Pancreas (tissue), 10 donors: Measurements from ENCODE around the gene MYO1E. TPM values are rescaled to one million over a fixed set of nuclear protein-coding genes. Genes with fewer than 3 reads are reported as not detected.

ENCODE experiments used
- ATAC-seq, 4 donors: fragments of 200-7000 bp; cut with Tn5 transposase; one replicate each; pipeline versions ENCODE4 v1.8.0 to v1.9.1; 2020; ENCODE audit warnings: mild to moderate bottlenecking in 4 of 4, moderate library complexity in 4 of 4
- DNase-seq, 6 donors: peaks; one replicate each; pipeline ENCODE4 v3.0.0-alpha.2; 2020
- FAIRE-seq: peaks from 2 replicates; lab custom pipeline; 2012; peaks lifted over from hg19 to GRCh38; lab: Jason Lieb, UNC
- H3K27ac ChIP-seq, 4 donors: fragments of 200-600 bp; sonication (generic); 1 replicate in 3 of 4; 2 replicates in 1 of 4; pipeline versions ENCODE4 v1.5.0 to v1.8.0; 2020
- H3K27me3 ChIP-seq, 4 donors: fragments of 200-600 bp; one replicate each; pipeline ENCODE4 v1.8.0; 2021
- H3K36me3 ChIP-seq, 3 donors: fragments of 200-600 bp; sonication (generic) in 1 of 3; one replicate each; pipeline versions ENCODE4 v1.5.0 to v1.8.0; 2020 to 2021
- H3K4me1 ChIP-seq, 3 donors: fragments of 200-600 bp; one replicate each; pipeline ENCODE4 v1.8.0; 2021
- H3K4me3 ChIP-seq, 4 donors: fragments of 200-600 bp; sonication (generic) in 2 of 4; one replicate each; pipeline versions ENCODE4 v1.5.0 to v1.8.0; 2020 to 2021
- H3K9me3 ChIP-seq, 4 donors: fragments of 200-600 bp; one replicate each; pipeline ENCODE4 v1.8.0; 2021
- WGBS, 2 donors: extraction: QIAGEN DNeasy Blood & Tissue Kit; methylation state at CpG; one replicate each; pipeline ENCODE4 v1.1.7; 2013; 5-methylcytosine and 5-hydroxymethylcytosine counted together
- intact Hi-C, 3 donors: fragments of 100-400 bp; cut with DNase I; formaldehyde crosslinking; loops; one replicate each; pipeline versions ENCODE4 v1.11.1 to v1.14.2; 2022
- polyA plus RNA-seq, 2 donors: library from polyadenylated mRNA; stranded (reverse); fragments of 200-250 nt; gene quantifications; one replicate each; pipeline ENCODE4 v1.2.3, GENCODE V29; 2013
- total RNA-seq, 6 donors: library from RNA; stranded (reverse); fragmentation: NEBNext Ultra II Directional in 4 of 6; extraction: Animal tissue kit (Norgen Biotek cat#: 25700) in 4 of 6; gene quantifications; one replicate each; pipeline versions ENCODE4 v1.2.1 to v1.2.4, GENCODE V29; 2021 to 2023
- TF ChIP-seq, protein P1 (sequence below), 4 donors: fragments of 200-600 bp; sonication (generic) in 3 of 4; IDR thresholded peaks; one replicate each; pipeline versions ENCODE4 v1.5.0 to v1.8.0; 2021; ENCODE audit warnings: antibody characterized with exemption in 4 of 4
- donor health status: healthy with polysubstance abuse.
- donor health status: DM: no; HTN: no; CAD: no; lungs with moderate emphysema.
- donor health status: DM: no; HTN: no; CAD: no.
- donor health status: control.
- donor health status: control.
- donor health status: Bipolar disorder and iron deficiency.
- donor health status: DM: yes; HTN: yes; CAD: no.
- donor health status: DM: no; HTN: no; CAD: no.
- donor health status: DM: no; HTN: no; CAD: no.
- donor health status: DM: yes; HTN: yes; CAD: no.

MYO1E gene
- total and polyA plus RNA-seq, 8 donors = 7.8 to 81.1 (median 25.6) TPM

DNA sequence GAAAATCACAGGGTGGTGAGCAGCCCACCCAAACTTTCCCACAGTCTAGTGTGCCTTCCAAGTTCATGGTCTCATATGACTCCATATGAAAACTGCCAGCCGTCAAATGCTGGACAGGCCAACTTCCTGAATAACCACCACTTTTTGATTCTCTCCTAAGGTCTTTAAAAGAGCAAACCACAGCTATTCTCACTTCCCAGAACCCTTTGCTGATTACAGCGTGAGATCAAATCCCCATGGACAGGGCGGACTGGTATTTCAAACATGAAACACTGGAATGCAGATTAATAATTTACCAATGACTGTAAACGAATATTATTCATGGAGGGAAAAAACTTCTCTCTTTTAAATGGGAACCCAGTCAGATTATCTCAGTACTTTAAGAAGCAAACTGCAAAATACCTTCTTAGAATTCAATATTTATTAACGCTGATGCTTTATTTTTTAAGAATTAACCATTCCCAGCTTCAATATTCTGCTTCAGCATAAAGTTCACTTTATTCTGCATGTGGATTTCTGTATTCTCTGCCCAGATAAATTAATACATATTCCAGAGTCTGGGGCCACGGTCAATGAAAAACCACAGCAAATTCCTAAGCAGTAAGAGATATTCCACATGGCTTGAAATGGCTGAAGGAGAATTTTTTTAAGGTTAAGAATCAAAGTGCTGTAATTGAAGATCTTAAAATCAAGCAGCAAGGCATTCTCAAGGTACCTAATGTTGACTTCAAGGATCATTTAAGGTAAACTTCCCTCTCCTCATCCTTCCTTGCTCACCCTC, 42.9 kb downstream of the MYO1E start:
- H3K36me3 ChIP-seq = no peaks in the 10 kb centered on the region
- DNase-seq (peak in 3 of 6 donors; percentile 43 to 61 (median 49)), FAIRE-seq (no peak), ATAC-seq (peak; percentile 83 to 94 (median 92))
- H3K4me3 ChIP-seq = no peak overlapping the region
- intact Hi-C loops = no loop called here
- H3K4me1 ChIP-seq = peaks cover 11 to 41% (median 21%) of the 10 kb centered on the region in 3 donors
- TF ChIP-seq, protein P1, sequence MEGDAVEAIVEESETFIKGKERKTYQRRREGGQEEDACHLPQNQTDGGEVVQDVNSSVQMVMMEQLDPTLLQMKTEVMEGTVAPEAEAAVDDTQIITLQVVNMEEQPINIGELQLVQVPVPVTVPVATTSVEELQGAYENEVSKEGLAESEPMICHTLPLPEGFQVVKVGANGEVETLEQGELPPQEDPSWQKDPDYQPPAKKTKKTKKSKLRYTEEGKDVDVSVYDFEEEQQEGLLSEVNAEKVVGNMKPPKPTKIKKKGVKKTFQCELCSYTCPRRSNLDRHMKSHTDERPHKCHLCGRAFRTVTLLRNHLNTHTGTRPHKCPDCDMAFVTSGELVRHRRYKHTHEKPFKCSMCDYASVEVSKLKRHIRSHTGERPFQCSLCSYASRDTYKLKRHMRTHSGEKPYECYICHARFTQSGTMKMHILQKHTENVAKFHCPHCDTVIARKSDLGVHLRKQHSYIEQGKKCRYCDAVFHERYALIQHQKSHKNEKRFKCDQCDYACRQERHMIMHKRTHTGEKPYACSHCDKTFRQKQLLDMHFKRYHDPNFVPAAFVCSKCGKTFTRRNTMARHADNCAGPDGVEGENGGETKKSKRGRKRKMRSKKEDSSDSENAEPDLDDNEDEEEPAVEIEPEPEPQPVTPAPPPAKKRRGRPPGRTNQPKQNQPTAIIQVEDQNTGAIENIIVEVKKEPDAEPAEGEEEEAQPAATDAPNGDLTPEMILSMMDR (IDR thresholded peaks at IDR 0.05) = no peak
- H3K9me3 ChIP-seq = no peaks in the 10 kb centered on the region
- H3K27me3 ChIP-seq = no peaks in the 10 kb centered on the region
- WGBS, 2 donors = 4 to 9% methylated on average over 6 of the region's 6 CpGs
- peak overlapping the region; percentile 18 to 67 (median 62) for H3K27ac ChIP-seq

DNA sequence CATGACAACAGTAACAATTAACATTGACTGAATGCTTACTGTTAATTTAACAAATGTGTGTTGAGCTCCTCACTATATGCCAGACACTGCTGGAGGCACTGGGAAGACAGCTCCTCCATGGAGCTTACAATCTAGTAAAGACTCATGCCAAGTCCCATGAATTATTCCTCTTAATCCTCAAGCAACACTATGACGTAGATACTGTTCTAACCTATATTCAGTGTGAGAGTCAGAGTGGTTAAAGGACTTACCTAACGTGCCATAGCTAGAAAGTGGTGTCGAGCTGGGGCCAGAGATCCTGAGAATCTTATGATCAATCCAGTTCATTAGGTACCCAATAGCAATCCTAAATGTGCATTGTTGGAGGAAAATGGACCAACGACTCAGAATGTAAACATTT, 43.6 kb downstream of the MYO1E start:
- no peaks in the 10 kb centered on the region for H3K9me3 ChIP-seq
- peak overlapping the region; percentile 18 to 67 (median 62) for H3K27ac ChIP-seq
- DNase-seq = no peak
- WGBS, 2 donors = 77 to 81% methylated on average over 4 of the region's 4 CpGs
- H3K4me3 ChIP-seq = no peak overlapping the region
- H3K36me3 ChIP-seq = no peaks in the 10 kb centered on the region
- ATAC-seq = no peak
- H3K4me1 ChIP-seq = peaks cover 11 to 41% (median 21%) of the 10 kb centered on the region in 3 donors
- TF ChIP-seq, protein P1 (IDR thresholded peaks at IDR 0.05) = no peak
- intact Hi-C loops = no loop called here
- no peak for FAIRE-seq
- no peaks in the 10 kb centered on the region for H3K27me3 ChIP-seq

DNA sequence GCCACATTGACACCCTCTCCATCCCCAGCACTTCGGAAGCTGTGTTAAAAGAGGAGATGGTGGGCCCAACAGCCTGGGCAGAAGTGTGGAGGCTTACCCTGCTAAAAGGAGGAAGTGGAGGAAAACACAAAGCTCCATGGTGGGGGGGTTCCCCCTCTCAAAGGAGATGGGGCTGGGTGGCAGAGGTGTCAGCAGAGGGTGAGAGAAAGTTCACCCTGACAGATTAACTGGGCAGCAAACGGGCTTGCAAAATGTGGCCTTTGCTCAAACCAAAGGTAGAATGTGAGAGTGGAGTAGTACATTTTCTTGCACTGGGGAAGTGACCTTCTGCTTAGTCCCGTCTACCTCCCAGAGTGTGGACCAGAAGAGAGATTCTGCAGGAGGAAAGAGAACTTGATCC, 44.7 kb downstream of the MYO1E start:
- peaks cover 11 to 37% (median 21%) of the 10 kb centered on the region in 3 donors for H3K4me1 ChIP-seq
- DNase-seq (no peak), FAIRE-seq (no peak), ATAC-seq (peak in 1 of 4 donors; percentile 13)
- no peaks in the 10 kb centered on the region for H3K36me3 ChIP-seq
- no peak overlapping the region for H3K27ac ChIP-seq
- intact Hi-C loops = no loop called here
- H3K4me3 ChIP-seq = no peak overlapping the region
- 71 to 76% methylated on average over 3 of the region's 3 CpGs for WGBS, 2 donors
- H3K9me3 ChIP-seq = no peaks in the 10 kb centered on the region
- no peaks in the 10 kb centered on the region for H3K27me3 ChIP-seq
- TF ChIP-seq, protein P1 (IDR thresholded peaks at IDR 0.05) = no peak

DNA sequence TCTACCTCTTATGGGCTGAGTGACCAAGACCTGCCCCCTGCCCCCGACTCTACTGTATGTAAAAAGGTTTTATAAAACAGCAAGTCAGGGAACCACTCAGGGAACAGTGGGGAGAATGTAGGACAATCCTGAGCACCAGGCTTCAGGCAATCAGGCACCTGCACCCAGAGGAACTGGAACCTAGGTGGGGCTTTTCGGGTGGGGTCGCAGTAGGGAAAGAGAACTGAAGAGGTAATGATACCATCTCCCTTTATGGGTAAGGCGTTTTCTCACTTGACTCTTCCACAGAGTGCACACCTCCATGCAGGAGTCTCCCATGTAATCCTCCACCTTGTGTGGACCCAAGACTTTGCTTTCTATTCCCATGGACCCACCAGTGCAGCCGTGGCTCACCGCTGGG, 45.8 kb downstream of the MYO1E start:
- FAIRE-seq = no peak

More for the DNA sequence above, 45.8 kb downstream of the MYO1E start:
- Histone ChIP-seq H3K4me1 (peaks cover 11 to 32% (median 21%) of the 10 kb centered on the region in 3 donors), H3K27ac (no peak overlapping the region), H3K27me3 (no peaks in the 10 kb centered on the region), H3K9me3 (no peaks in the 10 kb centered on the region), H3K4me3 (no peak overlapping the region), H3K36me3 (no peaks in the 10 kb centered on the region)
- intact Hi-C loops = no loop called here
- TF ChIP-seq, protein P1 (IDR thresholded peaks at IDR 0.05) = no peak
- DNase-seq (no peak), ATAC-seq (no peak)
- WGBS, 2 donors = 82 to 89% methylated on average over 6 of the region's 6 CpGs
